ENCODE data around the gene NOS1AP.

Gene NOS1AP

GRCh38 chr1:162212713-162213112, 143.2 kb downstream of the NOS1AP start:
- H3K4me1 ChIP-seq (ENCODE audit: low read length) = no peaks in the 10 kb centered on the region
- H3K9me3 ChIP-seq (replicated peaks; ENCODE audit: insufficient read depth, low read length) = no peaks in the 10 kb centered on the region
- H3K79me2 ChIP-seq (ENCODE audit: low read length) = no peaks in the 10 kb centered on the region
- DNase-seq = no peak
- H3K9ac ChIP-seq (ENCODE audit: low read length) = no peak overlapping the region
- H3K36me3 ChIP-seq (replicated peaks; ENCODE audit: insufficient read depth, low read length) = no peaks in the 10 kb centered on the region
- H3K27me3 ChIP-seq (replicated peaks; ENCODE audit: insufficient read depth, low read length) = no peaks in the 10 kb centered on the region
- H3F3A ChIP-seq (ENCODE audit: insufficient read depth, low read length) = no peaks in the 10 kb centered on the region
- no peak overlapping the region for H3K27ac ChIP-seq (ENCODE audit: low read length)
- H3K4me3 ChIP-seq (ENCODE audit: low read length) = no peak overlapping the region
- H3K4me2 ChIP-seq (ENCODE audit: low read depth, low read length) = no peak overlapping the region
- no peak for TF ChIP-seq EZH2 (optimal IDR thresholded peaks at IDR 0.05; ENCODE audit: low read depth, low read length)
- TF ChIP-seq EZH2phosphoT487 (IDR thresholded peaks at IDR 0.05; ENCODE audit: low read length) = no peak
- no peak for TF ChIP-seq CTCF (IDR thresholded peaks at IDR 0.05; ENCODE audit: low read length)
- no peaks in the 10 kb centered on the region for H3K9me2 ChIP-seq (replicated peaks; ENCODE audit: insufficient read depth, low read length)
- H4K20me1 ChIP-seq (ENCODE audit: insufficient read depth, low read length) = no peaks in the 10 kb centered on the region
- no peak overlapping the region for H2AFZ ChIP-seq (ENCODE audit: low read length)

GRCh38 chr1:162213281-162213912, 143.9 kb downstream of the NOS1AP start:
- Histone ChIP-seq H3K4me1 (ENCODE audit: low read length) (no peaks in the 10 kb centered on the region), H3K36me3 (replicated peaks; ENCODE audit: insufficient read depth, low read length) (no peaks in the 10 kb centered on the region), H3K79me2 (ENCODE audit: low read length) (no peaks in the 10 kb centered on the region), H3K4me2 (ENCODE audit: low read depth, low read length) (no peak overlapping the region), H3K4me3 (ENCODE audit: low read length) (no peak overlapping the region), H3F3A (ENCODE audit: insufficient read depth, low read length) (no peaks in the 10 kb centered on the region), H3K27ac (ENCODE audit: low read length) (no peak overlapping the region), H3K9me3 (replicated peaks; ENCODE audit: insufficient read depth, low read length) (no peaks in the 10 kb centered on the region), H4K20me1 (ENCODE audit: insufficient read depth, low read length) (no peaks in the 10 kb centered on the region), H3K27me3 (replicated peaks; ENCODE audit: insufficient read depth, low read length) (no peaks in the 10 kb centered on the region), H2AFZ (ENCODE audit: low read length) (no peak overlapping the region), H3K9me2 (replicated peaks; ENCODE audit: insufficient read depth, low read length) (no peaks in the 10 kb centered on the region), H3K9ac (ENCODE audit: low read length) (no peak overlapping the region)
- no peak for DNase-seq
- TF ChIP-seq CTCF (IDR thresholded peaks at IDR 0.05; ENCODE audit: low read length) = no peak
- TF ChIP-seq EZH2 (optimal IDR thresholded peaks at IDR 0.05; ENCODE audit: low read depth, low read length) = no peak
- no peak for TF ChIP-seq EZH2phosphoT487 (IDR thresholded peaks at IDR 0.05; ENCODE audit: low read length)

DNA sequence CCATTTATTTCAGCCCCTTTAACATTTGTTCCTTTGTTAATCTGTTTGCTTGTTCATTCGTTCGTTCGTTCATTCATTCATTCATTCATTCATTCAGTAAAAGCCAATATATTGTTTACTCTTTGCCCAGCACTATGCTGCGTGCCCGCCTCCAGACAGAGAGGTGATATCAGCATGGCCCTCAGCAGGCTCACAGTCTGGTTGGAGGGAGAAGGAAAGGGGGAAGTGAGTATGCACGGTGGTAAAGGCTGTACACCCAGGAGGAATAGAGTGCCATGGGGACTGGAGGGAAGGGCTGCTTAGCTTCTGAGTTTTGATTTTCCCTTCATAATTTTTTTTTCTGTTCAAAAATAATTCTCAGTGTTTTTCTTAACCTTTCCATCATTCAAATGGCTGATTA, 144.7 kb downstream of the NOS1AP start:
- Histone ChIP-seq H3K4me3 (ENCODE audit: low read length) (no peak overlapping the region), H4K20me1 (ENCODE audit: insufficient read depth, low read length) (no peaks in the 10 kb centered on the region), H3K79me2 (ENCODE audit: low read length) (no peaks in the 10 kb centered on the region), H3K27me3 (replicated peaks; ENCODE audit: insufficient read depth, low read length) (no peaks in the 10 kb centered on the region), H3K27ac (ENCODE audit: low read length) (no peak overlapping the region), H2AFZ (ENCODE audit: low read length) (no peak overlapping the region), H3K9ac (ENCODE audit: low read length) (no peak overlapping the region), H3K36me3 (replicated peaks; ENCODE audit: insufficient read depth, low read length) (no peaks in the 10 kb centered on the region), H3F3A (ENCODE audit: insufficient read depth, low read length) (no peaks in the 10 kb centered on the region), H3K4me1 (ENCODE audit: low read length) (no peaks in the 10 kb centered on the region), H3K9me2 (replicated peaks; ENCODE audit: insufficient read depth, low read length) (no peaks in the 10 kb centered on the region), H3K4me2 (ENCODE audit: low read depth, low read length) (no peak overlapping the region), H3K9me3 (replicated peaks; ENCODE audit: insufficient read depth, low read length) (no peaks in the 10 kb centered on the region)
- TF ChIP-seq EZH2 (optimal IDR thresholded peaks at IDR 0.05; ENCODE audit: low read depth, low read length) (no peak), EZH2phosphoT487 (IDR thresholded peaks at IDR 0.05; ENCODE audit: low read length) (no peak), CTCF (IDR thresholded peaks at IDR 0.05; ENCODE audit: low read length) (no peak)
- DNase-seq = no peak
